ENCODE data around the gene CCDC191.

DNA sequence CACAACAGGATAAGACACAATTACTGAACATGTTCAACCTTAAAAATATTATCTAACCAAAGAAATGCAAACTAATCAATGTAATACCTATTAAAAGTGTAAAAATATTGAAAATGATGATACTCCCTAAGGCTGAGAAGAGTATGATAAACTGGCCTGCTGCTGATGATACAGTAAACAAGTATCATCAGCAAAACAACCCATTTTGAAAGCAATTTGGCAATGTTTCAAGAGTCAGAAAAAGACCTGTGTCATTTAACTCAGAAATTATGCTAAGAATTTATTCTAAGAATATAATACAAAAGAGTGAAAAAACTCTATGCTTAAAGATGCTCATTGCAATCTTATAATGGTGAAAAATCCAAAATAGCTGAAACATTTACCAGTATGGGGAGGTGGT, 22.1 kb downstream of the CCDC191 start:
- TF ChIP-seq, protein P1, sequence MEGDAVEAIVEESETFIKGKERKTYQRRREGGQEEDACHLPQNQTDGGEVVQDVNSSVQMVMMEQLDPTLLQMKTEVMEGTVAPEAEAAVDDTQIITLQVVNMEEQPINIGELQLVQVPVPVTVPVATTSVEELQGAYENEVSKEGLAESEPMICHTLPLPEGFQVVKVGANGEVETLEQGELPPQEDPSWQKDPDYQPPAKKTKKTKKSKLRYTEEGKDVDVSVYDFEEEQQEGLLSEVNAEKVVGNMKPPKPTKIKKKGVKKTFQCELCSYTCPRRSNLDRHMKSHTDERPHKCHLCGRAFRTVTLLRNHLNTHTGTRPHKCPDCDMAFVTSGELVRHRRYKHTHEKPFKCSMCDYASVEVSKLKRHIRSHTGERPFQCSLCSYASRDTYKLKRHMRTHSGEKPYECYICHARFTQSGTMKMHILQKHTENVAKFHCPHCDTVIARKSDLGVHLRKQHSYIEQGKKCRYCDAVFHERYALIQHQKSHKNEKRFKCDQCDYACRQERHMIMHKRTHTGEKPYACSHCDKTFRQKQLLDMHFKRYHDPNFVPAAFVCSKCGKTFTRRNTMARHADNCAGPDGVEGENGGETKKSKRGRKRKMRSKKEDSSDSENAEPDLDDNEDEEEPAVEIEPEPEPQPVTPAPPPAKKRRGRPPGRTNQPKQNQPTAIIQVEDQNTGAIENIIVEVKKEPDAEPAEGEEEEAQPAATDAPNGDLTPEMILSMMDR (conservative IDR thresholded peaks at IDR 0.05 in 1 of 2, IDR thresholded peaks at IDR 0.05 in 1 of 2; ENCODE audit: low read depth in 1 of 2, low read length in 2 of 2), result no peak
- TF ChIP-seq EZH2 (IDR thresholded peaks at IDR 0.05; ENCODE audit: low read length, missing control alignments), result no peak
